Right renal cortex interstitium (tissue), 3 donors: ENCODE measurements around the gene NUSAP1. TPM values are rescaled to one million over a fixed set of nuclear protein-coding genes. Genes with fewer than 3 reads are reported as not detected.
"Not testable (repeated sequence)": the region's sequence is repeated elsewhere in the genome, so short reads cannot be mapped to it uniquely, and the experiment has no call there.

Source experiments
- DNase-seq, 3 donors: peaks; one replicate each; pipeline ENCODE4 v3.0.0-alpha.2; 2013; ENCODE audit warnings: low read depth in 3 of 3, low spot score in 2 of 3
- polyA plus RNA-seq, 3 donors: library from polyadenylated mRNA; unstranded; fragments of 120-200 nt; gene quantifications; one replicate each; pipeline ENCODE4 v1.2.1, GENCODE V29; 2013; ENCODE audit not compliant: insufficient read length in 3 of 3

Gene NUSAP1
- polyA plus RNA-seq, 3 donors: 94.7 to 112 (median 98.3) TPM

DNA sequence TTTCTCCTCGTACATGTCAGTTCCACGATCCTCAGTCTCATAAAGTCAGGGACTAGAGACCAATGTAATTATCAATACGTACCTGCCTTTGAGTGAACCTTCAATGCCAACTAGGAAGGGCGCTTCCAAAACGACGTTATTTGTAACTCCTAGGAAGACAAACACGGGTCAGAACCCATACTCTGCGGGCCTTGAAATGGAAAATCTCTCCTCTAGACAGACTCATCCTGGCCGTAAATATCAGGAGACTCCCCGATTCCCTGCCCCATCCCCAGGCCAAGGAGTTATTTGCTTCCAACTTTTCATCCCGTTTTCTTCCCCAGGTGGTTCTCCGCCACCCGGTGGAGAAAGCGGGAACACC is 868 bp upstream of the NUSAP1 start:
- peak in 1 of 3 donors; percentile 40 for DNase-seq

DNA sequence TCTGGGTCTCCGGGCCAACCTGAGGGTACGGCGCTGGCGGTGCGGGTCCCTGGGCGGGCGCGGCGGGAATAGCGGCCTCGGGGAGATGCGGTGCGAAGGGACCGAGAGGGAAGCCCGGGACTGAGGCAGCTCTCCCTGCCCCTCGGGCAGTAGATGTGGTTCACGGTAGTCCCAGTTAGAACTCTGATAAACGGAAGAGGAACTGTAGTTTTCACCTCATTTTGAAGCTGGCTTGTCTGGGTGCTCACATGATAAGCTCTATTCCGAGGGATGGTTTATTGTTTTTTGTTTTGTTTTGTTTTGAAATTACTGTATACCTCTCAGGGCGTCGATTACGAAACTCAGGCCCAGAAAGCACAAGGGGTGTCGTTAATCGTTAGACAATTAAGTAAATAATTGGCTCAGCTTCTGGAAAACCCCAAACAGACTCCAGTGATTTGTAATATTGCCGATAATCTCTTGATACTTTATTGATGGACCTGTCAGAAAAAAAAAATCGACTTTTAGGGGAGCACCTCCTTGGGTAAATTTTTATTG is 413 bp downstream of the NUSAP1 start:
- DNase-seq: no peak

DNA sequence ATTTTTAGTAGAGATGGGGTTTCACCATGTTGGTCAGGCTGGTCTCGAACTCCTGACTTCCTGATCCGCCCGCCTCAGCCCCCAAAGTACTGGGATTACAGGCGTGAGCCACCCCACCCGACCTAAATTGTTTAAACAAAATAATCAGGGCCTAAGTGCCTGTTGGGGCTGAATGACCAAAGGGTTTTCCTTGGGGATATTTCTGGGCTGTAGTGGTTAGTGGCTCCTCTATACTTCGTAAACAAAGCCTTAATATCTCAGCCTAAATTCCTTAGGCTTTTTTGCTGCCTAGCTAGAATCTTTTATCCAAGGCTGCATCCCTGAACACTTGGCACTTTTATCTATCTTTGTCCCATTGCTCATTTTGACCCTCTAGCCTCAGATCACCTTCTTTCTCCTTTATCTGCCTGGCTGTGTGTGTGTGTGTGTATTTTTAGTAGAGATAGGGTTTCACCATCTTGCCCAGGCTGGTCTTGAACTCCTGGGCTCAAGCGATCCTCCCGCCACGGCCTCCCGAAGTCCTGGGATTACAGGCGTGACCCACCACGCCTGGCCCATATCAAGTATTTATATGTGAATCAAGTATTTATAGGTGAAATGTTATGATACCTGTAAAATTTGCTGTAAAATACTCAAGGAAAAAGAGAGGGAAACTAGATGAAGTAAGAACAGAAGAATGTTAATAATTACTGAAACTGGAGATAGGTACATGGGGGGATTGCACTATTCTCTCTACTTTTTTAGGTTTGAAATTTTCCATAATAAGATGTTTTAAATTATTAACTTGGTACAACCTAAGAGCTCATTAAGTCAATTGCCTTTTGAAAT is 1.8 kb downstream of the NUSAP1 start:
- no peak for DNase-seq

DNA sequence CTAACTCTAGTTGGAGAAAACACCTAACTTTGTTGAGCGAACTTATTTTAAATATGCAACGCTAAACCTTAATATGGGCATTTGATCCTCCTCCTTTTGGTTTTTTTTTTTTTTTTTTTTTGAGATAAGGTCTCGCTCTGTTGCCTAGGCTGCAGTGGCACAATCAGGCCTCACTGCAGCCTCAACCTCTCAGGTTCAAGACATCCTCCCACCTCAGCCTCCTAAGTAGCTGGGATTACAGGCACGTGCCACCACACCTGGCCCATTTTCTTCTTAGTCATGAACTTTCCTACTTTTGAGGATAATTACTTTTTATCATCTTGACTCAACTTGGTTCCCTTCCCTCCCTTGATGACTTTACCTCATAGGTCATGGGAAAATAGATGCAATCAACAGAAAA is 3.9 kb downstream of the NUSAP1 start:
- DNase-seq: no peak

- no peak for DNase-seq
Observed at GRCh38 chr15:41337047-41337446, 4.4 kb downstream of the NUSAP1 start.

- no peak for DNase-seq
Observed at GRCh38 chr15:41337631-41338522, 5.2 kb downstream of the NUSAP1 start.

- no peak for DNase-seq
Observed at GRCh38 chr15:41340189-41340695, 7.6 kb downstream of the NUSAP1 start.

DNA sequence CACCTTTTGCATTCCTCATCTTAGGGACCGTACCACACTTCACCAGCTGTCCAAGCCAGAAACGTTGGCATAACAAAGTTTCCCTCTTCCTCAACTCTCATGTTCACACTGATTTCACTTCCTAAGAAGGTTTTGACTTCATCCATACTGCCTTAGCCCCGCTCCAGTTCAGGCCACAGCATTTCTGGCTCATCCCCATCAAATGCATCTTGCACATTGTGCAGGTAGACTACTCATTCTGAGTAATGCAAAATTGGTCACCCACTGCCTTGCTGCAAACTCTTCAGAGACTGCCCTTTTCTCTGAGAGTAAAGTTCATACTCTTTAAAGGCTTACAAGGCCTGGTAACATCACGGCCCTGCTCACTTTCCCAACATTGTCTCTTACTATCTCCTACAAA is 8.8 kb downstream of the NUSAP1 start:
- DNase-seq: no peak

DNA sequence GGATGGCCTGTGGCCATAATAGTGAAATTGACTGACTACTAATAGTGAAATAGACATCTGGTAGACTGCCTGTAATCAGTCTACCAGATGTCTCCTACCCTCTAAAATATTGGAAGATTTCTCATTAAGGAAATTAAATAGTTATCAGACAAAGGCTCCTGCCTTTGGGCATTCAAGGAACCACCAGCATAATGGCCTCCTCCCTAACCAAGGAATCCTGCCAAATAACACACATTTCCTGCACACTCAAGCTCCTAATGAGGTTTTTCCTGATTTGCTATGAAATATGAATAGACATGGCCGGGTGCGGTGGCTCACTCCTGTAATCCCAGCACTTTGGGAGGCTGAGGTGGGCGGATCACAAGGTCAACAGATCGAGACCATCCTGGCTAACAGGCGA is 14.6 kb downstream of the NUSAP1 start:
- no peak for DNase-seq

DNA sequence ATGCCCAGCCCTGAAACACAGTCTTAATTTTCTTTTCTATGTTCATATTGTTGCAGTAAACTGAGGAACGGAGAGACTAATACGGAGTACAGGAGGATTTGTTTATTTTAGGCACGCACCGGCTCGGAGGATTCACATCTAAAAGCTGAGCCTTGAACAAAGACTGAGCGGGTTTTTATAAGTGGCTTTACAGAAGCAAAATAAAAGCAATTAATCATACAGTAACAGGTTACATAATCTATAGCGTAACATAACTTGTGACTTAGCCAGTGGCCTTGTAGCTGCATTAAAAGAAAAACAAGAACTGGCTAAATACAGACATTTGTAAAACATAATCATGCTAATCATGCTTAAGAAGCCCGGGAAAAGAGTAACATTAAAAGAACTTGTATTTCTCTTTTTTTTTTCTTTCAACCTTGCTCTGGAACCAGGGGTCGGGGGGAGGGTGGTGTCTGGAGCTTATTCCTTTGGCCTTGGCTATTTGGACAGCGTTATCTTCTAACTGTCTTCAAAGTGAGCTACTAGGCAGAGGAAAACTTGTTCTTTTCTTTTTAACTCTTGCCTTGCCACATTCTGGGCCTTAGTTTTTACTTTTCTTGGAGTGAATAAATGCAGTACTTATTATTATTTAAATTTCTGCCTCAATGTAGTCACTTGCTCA is 17.5 kb downstream of the NUSAP1 start:
- DNase-seq: no peak

- DNase-seq: no peak
Observed at GRCh38 chr15:41354371-41354770, 21.7 kb downstream of the NUSAP1 start.

- DNase-seq: no peak
Observed at GRCh38 chr15:41367418-41367817, 34.7 kb downstream of the NUSAP1 start.

- no peak for DNase-seq
Observed at GRCh38 chr15:41377978-41378377, 45.3 kb downstream of the NUSAP1 start.

GRCh38 chr15:41383974-41384749 is 51.5 kb downstream of the NUSAP1 start:
- not testable (repeated sequence) for DNase-seq

- no peak for DNase-seq
Observed at GRCh38 chr15:41387646-41388045, 55.0 kb downstream of the NUSAP1 start.

DNA sequence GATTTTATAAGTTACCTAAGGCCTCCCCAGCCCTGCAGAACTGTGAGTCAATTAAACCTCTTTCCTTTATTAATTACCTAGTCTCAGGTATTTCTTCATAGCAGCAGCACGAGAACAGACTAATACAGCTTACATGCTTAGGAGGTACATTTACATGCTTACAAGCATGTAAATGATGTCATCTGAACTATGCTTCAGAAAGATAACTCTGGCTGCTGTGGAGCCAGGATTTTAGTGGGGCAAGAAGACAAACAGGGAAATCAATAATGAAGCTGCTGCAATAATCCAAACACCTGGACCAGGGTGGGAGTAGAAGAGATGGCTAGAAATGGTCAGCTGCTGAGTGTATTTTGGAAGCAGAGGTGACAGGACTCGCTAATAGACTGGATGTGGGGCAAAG is 60.0 kb downstream of the NUSAP1 start:
- DNase-seq: no peak

DNA sequence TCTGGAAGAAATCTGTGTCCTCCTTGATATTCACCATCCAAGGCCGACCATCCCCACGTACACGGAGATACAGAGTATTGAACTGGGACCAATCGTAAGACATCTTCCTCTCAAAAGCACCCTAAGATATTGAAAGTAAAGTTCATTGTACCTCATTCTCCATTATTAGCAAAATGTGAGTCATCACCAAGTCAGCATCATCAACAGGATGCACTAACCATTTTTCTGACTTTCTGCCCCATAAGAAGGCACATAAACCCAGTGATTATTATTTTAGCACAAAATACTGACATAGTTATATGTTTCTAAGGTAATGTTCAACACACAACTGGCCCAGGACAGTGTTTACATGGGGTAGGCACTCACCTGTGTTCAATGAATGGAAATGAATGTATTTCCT is 62.2 kb downstream of the NUSAP1 start:
- no peak for DNase-seq

- DNase-seq: no peak
Observed at GRCh38 chr15:41396111-41396510, 63.4 kb downstream of the NUSAP1 start.

DNA sequence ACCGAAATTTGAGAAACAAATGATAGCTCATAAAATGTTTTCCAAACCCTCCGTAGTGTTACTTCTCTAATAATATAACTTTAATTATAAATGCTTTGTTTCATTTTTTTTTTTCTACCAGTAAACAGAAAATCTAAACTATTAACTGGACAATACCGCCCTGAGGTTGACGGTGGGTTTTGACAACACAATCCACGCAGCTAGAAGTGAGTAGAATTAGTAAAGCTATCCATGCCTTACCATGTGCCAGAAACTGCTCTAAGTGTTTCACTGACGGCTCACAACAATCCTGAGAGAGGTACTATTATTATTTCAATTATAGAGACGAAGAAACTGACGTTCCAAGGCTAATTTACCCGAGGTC is 69.2 kb downstream of the NUSAP1 start:
- peak in 2 of 3 donors; percentile 10 to 14 for DNase-seq

DNA sequence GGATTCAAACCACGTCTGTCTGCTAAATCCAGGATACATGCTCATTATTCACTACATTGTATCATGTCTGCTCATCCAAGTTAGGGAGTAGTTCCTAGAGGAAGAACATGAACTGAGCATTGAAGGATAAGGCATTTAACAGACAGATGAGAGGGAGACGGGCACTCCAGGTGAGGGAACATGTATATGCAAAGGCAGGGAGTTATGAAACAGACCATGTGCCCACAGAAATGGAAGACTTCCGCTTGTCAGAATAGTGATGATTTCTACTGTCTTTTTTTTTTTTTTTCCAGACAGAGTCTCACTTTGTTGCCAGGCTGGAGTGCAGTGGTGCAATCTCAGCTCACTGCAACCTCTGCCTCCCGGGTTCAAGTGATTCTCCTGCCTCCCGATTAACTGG is 74.7 kb downstream of the NUSAP1 start:
- no peak for DNase-seq
